Sigmoid colon (tissue), 7 donors: ENCODE data around the gene GOLGA1. TPM values are rescaled to one million over a fixed set of nuclear protein-coding genes. Genes with fewer than 3 reads are reported as not detected.

ENCODE experiments used
- DNase-seq: peaks from one replicate; pipeline ENCODE4 v3.0.0-alpha.2; 2019
- H3K27ac ChIP-seq, 4 donors: fragments of 200-600 bp; sonication (generic); one replicate each; pipeline ENCODE4 v1.5.1; 2016 to 2019; ENCODE audit warnings: mild to moderate bottlenecking in 1 of 4
- H3K27me3 ChIP-seq, 3 donors: fragments of 200-600 bp; sonication (generic); one replicate each; pipeline ENCODE4 v1.5.1; 2019; ENCODE audit warnings: mild to moderate bottlenecking in 1 of 3
- H3K36me3 ChIP-seq, 4 donors: fragments of 200-600 bp; sonication (generic); one replicate each; pipeline ENCODE4 v1.5.1; 2016 to 2019
- H3K4me1 ChIP-seq, 4 donors: fragments of 200-600 bp; sonication (generic); one replicate each; pipeline ENCODE4 v1.5.1; 2017 to 2019
- H3K4me3 ChIP-seq, 4 donors: fragments of 200-600 bp; sonication (generic); one replicate each; pipeline ENCODE4 v1.5.1; 2017 to 2019; ENCODE audit warnings: mild to moderate bottlenecking in 2 of 4, moderate library complexity in 1 of 4
- H3K9me3 ChIP-seq, 4 donors: fragments of 200-600 bp in 3 of 4; sonication (generic) in 3 of 4; one replicate each; pipeline versions ENCODE4 v1.5.1 to v1.6.1; 2013 to 2019
- CTCF ChIP-seq, 4 experiments: fragments of 450-650 bp in 3 of 4; fragments of 200-600 bp in 1 of 4; IDR thresholded peaks; one replicate each; pipeline ENCODE4 v1.5.1; 2016 to 2019; ENCODE audit warnings: antibody characterized with exemption in 4 of 4, mild to moderate bottlenecking in 3 of 4, moderate library complexity in 2 of 4
- EP300 ChIP-seq, 4 donors: sonication (generic); formaldehyde crosslinking; IDR thresholded peaks; one replicate each; pipeline ENCODE4 v1.6.1; 2017; ENCODE audit warnings: antibody characterized with exemption in 4 of 4
- POLR2A ChIP-seq, 2 donors: fragments of 450-650 bp; IDR thresholded peaks; one replicate each; pipeline ENCODE4 v1.6.1; 2016; ENCODE audit warnings: antibody characterized with exemption in 2 of 2, mild to moderate bottlenecking in 2 of 2, moderate library complexity in 2 of 2
- POLR2AphosphoS5 ChIP-seq, 4 donors: sonication (generic); formaldehyde crosslinking; IDR thresholded peaks; one replicate each; pipeline ENCODE4 v1.6.1; 2017; ENCODE audit warnings: antibody characterized with exemption in 4 of 4
- WGBS, 2 donors: extraction: QIAGEN DNeasy Blood & Tissue Kit; methylation state at CpG; one replicate each; pipeline ENCODE4 v1.1.7; 2013; 5-methylcytosine and 5-hydroxymethylcytosine counted together
- intact Hi-C: fragments of 100-400 bp; cut with DNase I; formaldehyde crosslinking; loops from one replicate; pipeline ENCODE4 v1.15.1; 2023
- polyA plus RNA-seq, 3 donors: library from polyadenylated mRNA; stranded (reverse); fragments of 200-250 nt; gene quantifications; one replicate each; pipeline ENCODE4 v1.2.3, GENCODE V29; 2013
- total RNA-seq, 4 donors: library from RNA; depleted of rRNA; stranded (reverse); fragments of >200 nt; gene quantifications; one replicate each; pipeline ENCODE4 v1.1.0, GENCODE V29; 2016
- donor health status: healthy with polysubstance abuse.
- donor health status: Bipolar disorder and iron deficiency.
- donor health status: healthy.

The GOLGA1 gene
- total and polyA plus RNA-seq, 7 donors: 7.8 to 32.1 (median 15.1) TPM

- Histone ChIP-seq H3K36me3 (peaks cover 21 to 99% (median 58%) of the 10 kb centered on the region in 4 donors), H3K9me3 (no peaks in the 10 kb centered on the region)
- intact Hi-C loops: no loop called here
Observed at GRCh38 chr9:124889006-124889405, 51.9 kb downstream of the GOLGA1 start.

GRCh38 chr9:124887832-124888231 is 53.1 kb downstream of the GOLGA1 start:
- H3K27me3 ChIP-seq: no peaks in the 10 kb centered on the region
- no peak overlapping the region for H3K4me3 ChIP-seq
- WGBS, 2 donors: 90 to 91% methylated on average over 5 of the region's 5 CpGs
- no peaks in the 10 kb centered on the region for H3K9me3 ChIP-seq
- TF ChIP-seq EP300 (IDR thresholded peaks at IDR 0.05) (no peak), POLR2A (IDR thresholded peaks at IDR 0.05) (no peak), POLR2AphosphoS5 (IDR thresholded peaks at IDR 0.05) (no peak), CTCF (IDR thresholded peaks at IDR 0.05) (no peak)
- DNase-seq: no peak
- peaks cover 18 to 87% (median 55%) of the 10 kb centered on the region in 4 donors for H3K36me3 ChIP-seq
- H3K4me1 ChIP-seq: no peaks in the 10 kb centered on the region
- intact Hi-C loops: no loop called here
- H3K27ac ChIP-seq: no peak overlapping the region

More at GRCh38 chr9:124889006-124889405, 51.9 kb downstream of the GOLGA1 start:
- Histone ChIP-seq H3K4me1 (no peaks in the 10 kb centered on the region), H3K27ac (no peak overlapping the region), H3K27me3 (no peaks in the 10 kb centered on the region), H3K4me3 (no peak overlapping the region)
- 97% methylated on average over 13 of the region's 13 CpGs for whole genome bisulfite sequencing, 2 donors
- DNase-seq: no peak
- TF ChIP-seq POLR2A (IDR thresholded peaks at IDR 0.05) (no peak), EP300 (IDR thresholded peaks at IDR 0.05) (no peak)

GRCh38 chr9:124886866-124887492 is 53.9 kb downstream of the GOLGA1 start:
- Histone ChIP-seq H3K4me3 (no peak overlapping the region), H3K9me3 (no peaks in the 10 kb centered on the region), H3K27me3 (no peaks in the 10 kb centered on the region), H3K4me1 (no peaks in the 10 kb centered on the region), H3K36me3 (peaks cover 18 to 87% (median 62%) of the 10 kb centered on the region in 4 donors), H3K27ac (no peak overlapping the region)
- WGBS, 2 donors: 91 to 94% methylated on average over 17 of the region's 17 CpGs
- TF ChIP-seq POLR2AphosphoS5 (IDR thresholded peaks at IDR 0.05) (no peak), EP300 (IDR thresholded peaks at IDR 0.05) (no peak), CTCF (IDR thresholded peaks at IDR 0.05) (no peak), POLR2A (IDR thresholded peaks at IDR 0.05) (no peak)
- intact Hi-C loops: no loop called here
- no peak for DNase-seq

- Histone ChIP-seq H3K4me3 (no peak overlapping the region), H3K27ac (no peak overlapping the region), H3K4me1 (no peaks in the 10 kb centered on the region), H3K9me3 (no peaks in the 10 kb centered on the region), H3K27me3 (no peaks in the 10 kb centered on the region), H3K36me3 (peaks cover 18 to 87% (median 63%) of the 10 kb centered on the region in 4 donors)
- no peak for TF ChIP-seq POLR2AphosphoS5 (IDR thresholded peaks at IDR 0.05)
- no peak for TF ChIP-seq EP300 (IDR thresholded peaks at IDR 0.05)
- TF ChIP-seq POLR2A (IDR thresholded peaks at IDR 0.05): no peak
- no peak for TF ChIP-seq CTCF (IDR thresholded peaks at IDR 0.05)
- intact Hi-C loops: no loop called here
- DNase-seq: no peak
- 85 to 92% methylated on average over 10 of the region's 10 CpGs for WGBS, 2 donors
Observed at GRCh38 chr9:124886461-124886860, 54.4 kb downstream of the GOLGA1 start.

DNA sequence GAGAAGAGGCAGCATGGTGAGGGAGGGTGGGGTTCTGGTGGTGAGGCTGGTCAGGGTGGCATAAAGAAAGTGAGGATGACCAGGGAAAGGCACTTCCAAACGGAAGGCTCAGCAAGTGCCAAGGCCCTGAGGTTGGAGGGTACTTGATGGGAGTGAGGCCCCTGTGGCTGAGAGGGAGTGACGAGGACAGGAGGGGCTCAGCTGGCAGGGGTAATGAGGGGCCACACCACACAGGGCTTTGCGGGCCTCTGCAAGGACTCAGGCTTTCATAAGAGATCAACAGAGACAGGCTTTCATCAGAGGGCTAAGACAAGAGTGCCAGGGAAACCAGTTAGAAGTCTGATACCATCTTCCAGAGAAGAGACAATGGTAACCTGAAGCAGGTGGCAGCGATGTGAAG is 55.3 kb downstream of the GOLGA1 start:
- H3K4me1 ChIP-seq: no peaks in the 10 kb centered on the region
- TF ChIP-seq POLR2A (IDR thresholded peaks at IDR 0.05) (no peak), EP300 (IDR thresholded peaks at IDR 0.05) (no peak), CTCF (IDR thresholded peaks at IDR 0.05) (no peak), POLR2AphosphoS5 (IDR thresholded peaks at IDR 0.05) (no peak)

More for the DNA sequence above, 55.3 kb downstream of the GOLGA1 start:
- intact Hi-C loops: no loop called here
- H3K36me3 ChIP-seq: peaks cover 18 to 87% (median 62%) of the 10 kb centered on the region in 4 donors
- DNase-seq: no peak
- H3K4me3 ChIP-seq: no peak overlapping the region
- H3K9me3 ChIP-seq: no peaks in the 10 kb centered on the region
- WGBS, 2 donors: 94 to 95% methylated on average over 4 of the region's 4 CpGs
- H3K27me3 ChIP-seq: no peaks in the 10 kb centered on the region
- no peak overlapping the region for H3K27ac ChIP-seq
